ENCODE results near the gene NOL4L. TPM values are rescaled to one million over a fixed set of nuclear protein-coding genes. Genes with fewer than 3 reads are reported as not detected.

The NOL4L gene
- total RNA-seq, 6 experiments from 2014 or later: 12.0 to 16.3 (median 13.2) TPM

DNA sequence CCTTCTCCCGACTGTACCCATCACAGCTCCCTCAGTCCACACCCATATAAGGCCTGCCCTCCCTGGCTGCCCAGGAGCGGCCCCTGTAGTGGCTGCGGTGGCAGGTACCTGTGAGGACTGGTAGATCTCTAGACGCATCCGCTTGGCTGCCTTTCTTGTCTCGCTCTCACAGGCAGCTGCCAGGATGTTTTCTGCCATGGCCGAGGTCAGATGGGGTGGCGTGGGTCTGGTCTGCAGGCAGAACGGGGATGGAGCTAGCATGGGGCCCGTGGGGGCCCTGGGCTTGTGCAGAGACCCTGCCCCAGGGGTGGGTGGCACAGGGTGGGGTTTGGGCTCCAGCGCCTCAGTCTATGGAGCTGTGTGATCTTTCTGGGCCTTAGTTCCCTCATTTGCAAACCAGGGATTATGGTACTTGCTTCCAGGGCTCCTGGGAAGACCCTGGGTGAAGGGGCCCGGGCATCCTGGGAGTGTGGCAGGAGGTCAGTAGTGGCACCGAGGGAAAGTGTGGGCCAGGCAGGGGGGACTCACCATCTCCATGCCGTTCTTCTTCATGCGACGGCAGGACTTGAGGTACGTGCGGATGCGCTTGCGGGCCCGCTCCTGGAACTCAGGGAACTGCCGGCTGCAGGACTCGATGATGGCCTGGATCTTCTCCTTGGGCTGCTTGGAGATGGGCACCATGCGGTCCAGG lies 132.2 kb downstream of the NOL4L start:
- TF ChIP-seq, protein P1, sequence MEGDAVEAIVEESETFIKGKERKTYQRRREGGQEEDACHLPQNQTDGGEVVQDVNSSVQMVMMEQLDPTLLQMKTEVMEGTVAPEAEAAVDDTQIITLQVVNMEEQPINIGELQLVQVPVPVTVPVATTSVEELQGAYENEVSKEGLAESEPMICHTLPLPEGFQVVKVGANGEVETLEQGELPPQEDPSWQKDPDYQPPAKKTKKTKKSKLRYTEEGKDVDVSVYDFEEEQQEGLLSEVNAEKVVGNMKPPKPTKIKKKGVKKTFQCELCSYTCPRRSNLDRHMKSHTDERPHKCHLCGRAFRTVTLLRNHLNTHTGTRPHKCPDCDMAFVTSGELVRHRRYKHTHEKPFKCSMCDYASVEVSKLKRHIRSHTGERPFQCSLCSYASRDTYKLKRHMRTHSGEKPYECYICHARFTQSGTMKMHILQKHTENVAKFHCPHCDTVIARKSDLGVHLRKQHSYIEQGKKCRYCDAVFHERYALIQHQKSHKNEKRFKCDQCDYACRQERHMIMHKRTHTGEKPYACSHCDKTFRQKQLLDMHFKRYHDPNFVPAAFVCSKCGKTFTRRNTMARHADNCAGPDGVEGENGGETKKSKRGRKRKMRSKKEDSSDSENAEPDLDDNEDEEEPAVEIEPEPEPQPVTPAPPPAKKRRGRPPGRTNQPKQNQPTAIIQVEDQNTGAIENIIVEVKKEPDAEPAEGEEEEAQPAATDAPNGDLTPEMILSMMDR (IDR thresholded peaks at IDR 0.05): no peak
- Mint-ChIP-seq H3K4me1 (ENCODE audit: low read depth) (peaks cover 4% of the 10 kb centered on the region), H3K9me3 (no peaks in the 10 kb centered on the region), H3K4me3 (no peak overlapping the region), H3K27me3 (ENCODE audit: insufficient read depth) (peaks cover 5% of the 10 kb centered on the region), H3K36me3 (ENCODE audit: low read depth) (peaks cover 4% of the 10 kb centered on the region; the same call in 1 of the 2 replicates), H3K27ac (no peak overlapping the region)
- DNase-seq: no peak

DNA sequence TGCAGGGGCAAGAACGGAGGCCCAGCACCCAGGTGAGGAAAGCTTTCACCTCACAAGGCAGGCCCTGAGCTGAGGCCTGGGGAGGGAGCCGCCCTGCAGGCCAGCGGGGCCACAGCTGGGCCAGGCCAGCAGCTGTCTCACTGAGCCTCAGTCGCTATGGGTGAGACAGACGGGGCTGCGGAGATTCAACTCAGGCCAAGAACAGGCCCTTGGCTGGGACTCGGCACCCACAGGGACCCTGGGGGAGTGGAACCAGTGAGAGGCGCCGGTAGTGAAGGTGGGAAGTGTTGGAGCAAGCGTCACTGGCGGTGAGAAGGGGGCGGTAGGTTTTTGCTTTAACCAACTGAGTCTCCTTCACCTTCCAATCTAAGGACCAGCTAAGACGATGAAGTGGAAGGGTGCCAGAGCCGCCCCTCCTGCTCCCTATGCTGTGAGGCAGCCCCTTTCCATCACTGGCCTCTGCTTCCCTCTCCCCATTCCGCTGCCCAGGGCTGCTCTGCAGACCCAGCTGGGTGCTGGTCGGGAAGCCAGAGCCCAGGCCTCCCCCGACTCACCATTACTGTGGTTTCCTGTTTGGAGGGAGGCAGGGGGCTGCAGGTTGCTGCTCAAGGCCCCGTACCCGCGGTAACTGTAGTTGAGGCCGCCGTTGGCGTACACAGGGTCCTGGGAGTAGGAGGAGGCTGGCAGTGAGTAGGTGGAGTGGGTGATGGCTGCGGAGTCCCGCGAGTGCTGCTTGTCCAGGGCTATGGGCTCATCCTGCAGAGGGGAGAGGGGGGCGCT lies 133.3 kb downstream of the NOL4L start:
- H3K4me3 Mint-ChIP-seq: no peak overlapping the region
- no peaks in the 10 kb centered on the region for H3K9me3 Mint-ChIP-seq
- H3K27ac Mint-ChIP-seq: no peak overlapping the region
- DNase-seq: no peak
- TF ChIP-seq, protein P1 (IDR thresholded peaks at IDR 0.05): no peak; the same call in 1 of the 2 replicates
- H3K27me3 Mint-ChIP-seq (ENCODE audit: insufficient read depth): peaks cover 4% of the 10 kb centered on the region
- H3K36me3 Mint-ChIP-seq (ENCODE audit: low read depth): peaks cover 7% of the 10 kb centered on the region; the same call in 1 of the 2 replicates
- H3K4me1 Mint-ChIP-seq (ENCODE audit: low read depth): no peaks in the 10 kb centered on the region; the same call in 1 of the 2 replicates

DNA sequence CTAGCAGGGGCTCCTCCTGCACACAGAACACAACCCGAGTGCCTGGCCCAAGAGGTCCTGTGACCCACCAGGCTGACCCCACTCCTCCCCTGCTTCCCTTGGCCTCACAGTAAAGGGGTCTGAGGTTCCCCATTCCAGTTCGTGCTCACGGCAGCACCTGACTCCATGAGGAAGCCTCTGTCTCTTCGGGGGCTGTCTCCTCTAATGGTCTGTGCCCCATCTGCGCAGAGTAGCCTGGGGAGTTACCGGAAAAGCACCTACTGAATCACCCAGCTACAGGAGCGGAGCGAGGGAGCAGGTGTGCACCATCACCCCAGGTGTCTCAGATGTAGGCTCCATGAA lies 133.8 kb downstream of the NOL4L start:
- Mint-ChIP-seq H3K4me1 (ENCODE audit: low read depth) (no peaks in the 10 kb centered on the region; the same call in 1 of the 2 replicates), H3K4me3 (no peak overlapping the region), H3K36me3 (ENCODE audit: low read depth) (peaks cover 11% of the 10 kb centered on the region; the same call in 1 of the 2 replicates), H3K9me3 (no peaks in the 10 kb centered on the region), H3K27me3 (ENCODE audit: insufficient read depth) (peaks cover 4% of the 10 kb centered on the region), H3K27ac (no peak overlapping the region)
- TF ChIP-seq, protein P1 (IDR thresholded peaks at IDR 0.05): no peak
- no peak for DNase-seq

DNA sequence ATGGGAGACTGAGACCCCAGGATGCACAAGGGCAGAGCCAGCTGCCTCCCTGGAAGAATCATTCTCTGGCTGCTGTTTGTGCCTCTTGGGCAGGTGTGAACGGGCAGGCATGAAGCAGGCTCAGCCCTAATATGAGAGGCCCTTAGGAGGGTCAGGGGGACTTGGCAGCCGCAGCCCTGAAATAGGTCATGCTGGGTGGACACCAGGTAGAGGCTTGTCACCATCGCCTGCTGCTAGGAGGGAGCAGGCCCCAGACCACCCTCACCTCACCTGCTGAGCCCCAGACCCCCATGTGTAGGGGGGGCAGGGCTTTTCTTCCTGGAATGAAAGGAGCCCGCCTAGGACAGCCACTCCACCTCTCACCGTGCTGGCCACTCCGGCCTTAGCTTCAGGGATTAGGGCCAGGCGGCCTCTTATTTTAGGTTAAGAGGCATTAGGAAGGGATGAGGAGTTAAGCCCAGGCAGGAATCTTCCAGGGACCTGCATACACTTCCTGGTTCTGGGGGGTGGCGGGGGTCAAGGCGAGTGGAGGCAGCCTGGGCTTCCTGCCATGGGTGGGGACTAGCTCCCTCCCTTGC lies 134.6 kb downstream of the NOL4L start:
- no peak for DNase-seq
- H3K4me3 Mint-ChIP-seq: no peak overlapping the region
- no peaks in the 10 kb centered on the region for H3K9me3 Mint-ChIP-seq
- H3K27ac Mint-ChIP-seq: no peak overlapping the region; the same call in 1 of the 2 replicates
- peaks cover 4% of the 10 kb centered on the region for H3K27me3 Mint-ChIP-seq (ENCODE audit: insufficient read depth)
- peaks cover 12% of the 10 kb centered on the region for H3K36me3 Mint-ChIP-seq (ENCODE audit: low read depth)
- TF ChIP-seq, protein P1 (IDR thresholded peaks at IDR 0.05): no peak
- H3K4me1 Mint-ChIP-seq (ENCODE audit: low read depth): peaks cover under 1% of the 10 kb centered on the region; the same call in 1 of the 2 replicates

DNA sequence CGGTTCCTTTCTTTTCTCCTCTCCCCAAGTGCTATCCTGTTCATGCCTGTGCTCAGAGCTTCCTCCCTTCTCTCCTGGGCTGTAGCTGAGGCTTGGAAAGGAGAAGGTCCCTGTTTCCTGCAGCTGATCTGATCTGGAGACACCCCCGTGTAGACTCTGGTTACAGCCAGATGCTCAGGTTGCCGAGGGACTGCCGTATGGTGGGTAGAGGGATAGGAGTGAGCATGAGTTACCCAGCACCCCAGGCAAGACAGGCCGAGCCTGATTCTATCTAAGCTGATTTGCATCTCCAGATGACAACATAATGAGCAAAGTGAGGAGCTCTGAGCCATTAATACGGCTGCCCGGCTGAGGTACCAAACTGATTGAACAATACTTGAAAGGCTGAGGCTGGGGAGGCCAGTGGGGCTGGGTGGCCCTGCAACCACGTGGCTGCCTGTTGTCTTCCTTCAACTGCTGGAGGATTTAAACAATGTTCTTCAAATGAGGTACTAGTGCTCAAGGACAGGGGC lies 135.2 kb downstream of the NOL4L start:
- no peak overlapping the region for H3K4me3 Mint-ChIP-seq
- H3K36me3 Mint-ChIP-seq (ENCODE audit: low read depth): peaks cover 17% of the 10 kb centered on the region
- H3K9me3 Mint-ChIP-seq: no peaks in the 10 kb centered on the region
- H3K4me1 Mint-ChIP-seq (ENCODE audit: low read depth): peaks cover 5% of the 10 kb centered on the region; the same call in 1 of the 2 replicates
- DNase-seq: no peak
- TF ChIP-seq, protein P1 (IDR thresholded peaks at IDR 0.05): no peak
- H3K27me3 Mint-ChIP-seq (ENCODE audit: insufficient read depth): peaks cover 4% of the 10 kb centered on the region
- H3K27ac Mint-ChIP-seq: peak overlapping the region; percentile 7; the same call in 1 of the 2 replicates

Measured in HFFc6 (cell line).